Astrocyte (in vitro differentiated cells and primary cell): ENCODE results near the gene YAF2. TPM values are rescaled to one million over a fixed set of nuclear protein-coding genes. Genes with fewer than 3 reads are reported as not detected.

Experiments
- DNase-seq: peaks from one replicate; pipeline ENCODE4 v3.0.0-alpha.2; 2010; ENCODE audit warnings: low read depth
- FAIRE-seq: peaks from 2 replicates; lab custom pipeline; 2011; peaks lifted over from hg19 to GRCh38; lab: Jason Lieb, UNC
- H2AFZ ChIP-seq: 2 replicates; pipeline ENCODE4 v1.6.0; 2012; ENCODE audit warnings: low read depth, low read length, inconsistent platforms
- H3K27ac ChIP-seq: 2 replicates; pipeline ENCODE4 v1.5.1; 2011; ENCODE audit warnings: low read depth, low read length, inconsistent platforms
- H3K27me3 ChIP-seq: 2 replicates; pipeline ENCODE4 v1.6.0; 2011; ENCODE audit warnings: low read length, inconsistent platforms; ENCODE audit not compliant: insufficient read depth
- H3K36me3 ChIP-seq: 2 replicates; pipeline ENCODE4 v1.5.1; 2011; ENCODE audit warnings: low read length, inconsistent platforms; ENCODE audit not compliant: insufficient read depth
- H3K4me1 ChIP-seq: 2 replicates; pipeline ENCODE4 v1.5.1; 2011; ENCODE audit warnings: low read length, inconsistent platforms; ENCODE audit not compliant: insufficient read depth
- H3K4me2 ChIP-seq: 2 replicates; pipeline ENCODE4 v1.6.0; 2012; ENCODE audit warnings: low read length, inconsistent platforms
- H3K4me3 ChIP-seq: 2 replicates; pipeline ENCODE4 v1.5.1; 2011; ENCODE audit warnings: low read depth, mild to moderate bottlenecking, low read length, inconsistent platforms; ENCODE audit not compliant: insufficient read depth
- H3K79me2 ChIP-seq: 2 replicates; pipeline ENCODE4 v1.6.0; 2012; ENCODE audit warnings: mild to moderate bottlenecking, low read length, inconsistent platforms; ENCODE audit not compliant: insufficient read depth
- H3K9ac ChIP-seq: 2 replicates; pipeline ENCODE4 v1.6.0; 2012; ENCODE audit warnings: mild to moderate bottlenecking, low read length, inconsistent platforms
- H3K9me3 ChIP-seq: 2 replicates; pipeline ENCODE4 v1.5.1; 2012; ENCODE audit warnings: low read depth, mild to moderate bottlenecking, low read length, inconsistent platforms; ENCODE audit not compliant: insufficient read depth
- H4K20me1 ChIP-seq: 2 replicates; pipeline ENCODE4 v1.6.0; 2012; ENCODE audit warnings: low read length, inconsistent platforms; ENCODE audit not compliant: insufficient read depth
- H3K27ac Mint-ChIP-seq: one replicate; pipeline ENCODE4 v1.8.0; 2021; ENCODE audit warnings: mild to moderate bottlenecking, mixed read lengths; ENCODE audit not compliant: unreplicated experiment
- H3K27me3 Mint-ChIP-seq: one replicate; pipeline ENCODE4 v1.8.0; 2021; ENCODE audit warnings: low read depth, mixed read lengths; ENCODE audit not compliant: unreplicated experiment
- H3K36me3 Mint-ChIP-seq: one replicate; pipeline ENCODE4 v1.8.0; 2021; ENCODE audit warnings: low read depth, mixed read lengths; ENCODE audit not compliant: unreplicated experiment
- H3K4me1 Mint-ChIP-seq: one replicate; pipeline ENCODE4 v1.8.0; 2021; ENCODE audit warnings: low read depth, mixed read lengths; ENCODE audit not compliant: unreplicated experiment
- H3K4me3 Mint-ChIP-seq: one replicate; pipeline ENCODE4 v1.8.0; 2021; ENCODE audit warnings: mild to moderate bottlenecking, moderate library complexity, mixed read lengths; ENCODE audit not compliant: unreplicated experiment
- H3K9me3 Mint-ChIP-seq: one replicate; pipeline ENCODE4 v1.8.0; 2021; ENCODE audit warnings: mild to moderate bottlenecking, mixed read lengths; ENCODE audit not compliant: unreplicated experiment
- CTCF ChIP-seq: IDR thresholded peaks from 2 replicates; pipeline ENCODE4 v1.5.1; 2011; ENCODE audit warnings: low read depth, mild to moderate bottlenecking, inconsistent platforms, low read length, moderate library complexity; ENCODE audit not compliant: insufficient read depth
- EZH2 ChIP-seq: IDR thresholded peaks from 2 replicates; pipeline ENCODE4 v1.6.1; 2012; ENCODE audit warnings: mild to moderate bottlenecking, low read length, inconsistent platforms; ENCODE audit not compliant: insufficient read depth
- total RNA-seq: library from RNA; stranded (reverse); gene quantifications from 2 replicates; pipeline ENCODE4 v1.2.1, GENCODE V29; 2021

YAF2 gene
- total RNA-seq, 1 donor from 2014 or later = 28.6 TPM

- Histone ChIP-seq H3K79me2 (peaks cover 43% of the 10 kb centered on the region), H3K9ac (peak within 1 kb of the TSS; percentile 83), H3K4me1 (peaks cover 10% of the 10 kb centered on the region), H4K20me1 (peaks cover 33% of the 10 kb centered on the region), H3K36me3 (no peaks in the 10 kb centered on the region), H3K4me2 (peak within 1 kb of the TSS; percentile 95), H3K9me3 (no peaks in the 10 kb centered on the region), H3K4me3 (peak within 1 kb of the TSS; percentile 75), H3K27me3 (no peaks in the 10 kb centered on the region), H3K27ac (peak within 1 kb of the TSS; percentile 52), H2AFZ (peak within 1 kb of the TSS; percentile 83)
- Mint-ChIP-seq H3K27ac (peak within 1 kb of the TSS; percentile 63), H3K4me3 (peak within 1 kb of the TSS; percentile 97), H3K27me3 (no peaks in the 10 kb centered on the region), H3K9me3 (no peaks in the 10 kb centered on the region), H3K4me1 (peaks cover 15% of the 10 kb centered on the region), H3K36me3 (no peaks in the 10 kb centered on the region)
- FAIRE-seq (no peak), DNase-seq (peak; percentile 88)
- TF ChIP-seq CTCF (no peak), EZH2 (no peak)
Observed at GRCh38 chr12:42144408-42145196, 93.4 kb downstream of the YAF2 start, which contains the start of gene GXYLT1. GXYLT1 (minus strand) TSS chr12:42144874; CDS start chr12:42144646, 228 bp downstream.

- H3K4me1 Mint-ChIP-seq = peaks cover 15% of the 10 kb centered on the region
- no peak for FAIRE-seq
- no peak for DNase-seq
Observed at GRCh38 chr12:42144158-42144407, 94.0 kb downstream of the YAF2 start.

More at GRCh38 chr12:42144158-42144407, 94.0 kb downstream of the YAF2 start:
- H3K4me3 Mint-ChIP-seq = peak overlapping the region; percentile 97
- Histone ChIP-seq H3K27ac (peak overlapping the region; percentile 52), H3K79me2 (peaks cover 48% of the 10 kb centered on the region), H3K9ac (peak overlapping the region; percentile 83), H4K20me1 (peaks cover 33% of the 10 kb centered on the region), H3K9me3 (no peaks in the 10 kb centered on the region), H3K4me2 (peak overlapping the region; percentile 95), H2AFZ (peak overlapping the region; percentile 83), H3K36me3 (no peaks in the 10 kb centered on the region), H3K4me1 (peaks cover 10% of the 10 kb centered on the region), H3K27me3 (no peaks in the 10 kb centered on the region), H3K4me3 (peak overlapping the region; percentile 75)
- TF ChIP-seq CTCF = no peak
- no peak for TF ChIP-seq EZH2
- H3K9me3 Mint-ChIP-seq = no peaks in the 10 kb centered on the region
- H3K36me3 Mint-ChIP-seq = no peaks in the 10 kb centered on the region
- no peaks in the 10 kb centered on the region for H3K27me3 Mint-ChIP-seq
- peak overlapping the region; percentile 63 for H3K27ac Mint-ChIP-seq
